Keratinocyte (primary cell): ENCODE results near the gene DUT. TPM values are rescaled to one million over a fixed set of nuclear protein-coding genes. Genes with fewer than 3 reads are reported as not detected.
A peak's percentile ranks its signal among the peaks of the same experiment; 100 is the strongest.

Source experiments
- DNase-seq: peaks from one replicate; pipeline ENCODE4 v3.0.0-alpha.2; 2011; ENCODE audit warnings: low read depth, missing footprints, low spot score
- FAIRE-seq: peaks from 2 replicates; lab custom pipeline; 2011; peaks lifted over from hg19 to GRCh38; lab: Jason Lieb, UNC
- H2AFZ ChIP-seq: 2 replicates; pipeline ENCODE4 v1.6.0; 2012; ENCODE audit warnings: low read length, control low read depth, inconsistent platforms; ENCODE audit not compliant: control insufficient read depth
- H3K27ac ChIP-seq: 2 replicates; pipeline ENCODE4 v1.5.1; 2011; ENCODE audit warnings: low read length; ENCODE audit not compliant: control insufficient read depth, insufficient read depth
- H3K27me3 ChIP-seq: 3 replicates; pipeline ENCODE4 v1.6.0; 2011; ENCODE audit warnings: low read length; ENCODE audit not compliant: control insufficient read depth, insufficient read depth; ENCODE audit errors: extremely low read depth
- H3K36me3 ChIP-seq, 2 experiments: 2 replicates in 1 of 2; 3 replicates in 1 of 2; pipeline ENCODE4 v1.5.1; 2011; ENCODE audit warnings: low read length in 2 of 2, mild to moderate bottlenecking in 1 of 2; ENCODE audit not compliant: control insufficient read depth in 2 of 2, insufficient read depth in 2 of 2; ENCODE audit errors: extremely low read depth in 1 of 2
- H3K4me1 ChIP-seq: 3 replicates; pipeline ENCODE4 v1.5.1; 2011; ENCODE audit warnings: low read length; ENCODE audit not compliant: control insufficient read depth, insufficient read depth; ENCODE audit errors: extremely low read depth
- H3K4me2 ChIP-seq: 3 replicates; pipeline ENCODE4 v1.6.0; 2011; ENCODE audit warnings: low read depth, low read length; ENCODE audit not compliant: control insufficient read depth, insufficient read depth; ENCODE audit errors: extremely low read depth
- H3K4me3 ChIP-seq, 3 experiments: fragments of 200-600 bp in 1 of 3; sonication (generic) in 1 of 3; 2 replicates in 2 of 3; 3 replicates in 1 of 3; pipeline ENCODE4 v1.5.1; 2011 to 2016; ENCODE audit warnings: low read length in 3 of 3, mild to moderate bottlenecking in 3 of 3, control low read depth in 2 of 3, inconsistent platforms in 1 of 3, low read depth in 1 of 3, mixed read lengths in 1 of 3, mixed run types in 1 of 3, moderate library complexity in 1 of 3; ENCODE audit not compliant: control insufficient read depth in 2 of 3, insufficient read depth in 2 of 3; ENCODE audit errors: extremely low read depth in 1 of 3
- H3K79me2 ChIP-seq: 2 replicates; pipeline ENCODE4 v1.6.0; 2012; ENCODE audit warnings: low read length; ENCODE audit not compliant: control insufficient read depth, insufficient read depth
- H3K9ac ChIP-seq: 3 replicates; pipeline ENCODE4 v1.6.0; 2011; ENCODE audit warnings: low read length; ENCODE audit not compliant: control insufficient read depth, insufficient read depth; ENCODE audit errors: extremely low read depth
- H3K9me1 ChIP-seq: 3 replicates; pipeline ENCODE4 v1.6.0; 2011; ENCODE audit warnings: low read length; ENCODE audit not compliant: control insufficient read depth, insufficient read depth; ENCODE audit errors: extremely low read depth
- H3K9me3 ChIP-seq: 2 replicates; pipeline ENCODE4 v1.5.1; 2012; ENCODE audit warnings: low read depth, low read length; ENCODE audit not compliant: control insufficient read depth
- H4K20me1 ChIP-seq: 3 replicates; pipeline ENCODE4 v1.6.0; 2011; ENCODE audit warnings: low read length; ENCODE audit not compliant: control insufficient read depth, insufficient read depth; ENCODE audit errors: extremely low read depth
- EZH2 ChIP-seq: IDR thresholded peaks from one replicate; pipeline ENCODE4 v1.6.1; 2012; ENCODE audit warnings: inconsistent platforms, mild to moderate bottlenecking, low read length, moderate library complexity
- dilution Hi-C: fragments of 300-500 bp; cut with MboI; formaldehyde crosslinking; loops from one replicate; pipeline ENCODE4 v1.7.0; 2020; ENCODE audit warnings: low sequenced_read_pairs; ENCODE audit not compliant: extremely low pct_ligation_motif_present
- polyA plus RNA-seq, 5 experiments: library from polyadenylated mRNA; depleted of rRNA in 3 of 5; stranded (reverse) in 3 of 5; stranded (forward) in 1 of 5; unstranded in 1 of 5; fragments of >200 nt; gene quantifications; 1 replicate in 1 of 5; 2 replicates in 3 of 5; 3 replicates in 1 of 5; pipeline versions ENCODE4 v1.2.1 to v1.2.3, GENCODE V29; 2011 to 2012; ENCODE audit warnings: missing spikeins in 2 of 5, low read depth in 1 of 5, low replicate concordance in 1 of 5
- small RNA-seq, 3 experiments: library from RNA; depleted of rRNA; stranded (forward); fragments of <200 nt; gene quantifications; one replicate each; pipeline ENCODE3, GENCODE V24; 2012; ENCODE audit warnings: low read depth in 3 of 3, low replicate concordance in 1 of 3; ENCODE audit not compliant: insufficient read length in 3 of 3
- TF ChIP-seq, protein P1 (sequence below), 3 experiments: IDR thresholded peaks in 1 of 3; conservative IDR thresholded peaks in 1 of 3; optimal IDR thresholded peaks in 1 of 3; 2 replicates in 2 of 3; 3 replicates in 1 of 3; pipeline versions ENCODE3 to v1.5.1; 2011; ENCODE audit warnings: low read length in 3 of 3, mild to moderate bottlenecking in 3 of 3, moderate library complexity in 2 of 3, control low read depth in 1 of 3, inconsistent platforms in 1 of 3; ENCODE audit not compliant: insufficient read depth in 2 of 3; ENCODE audit errors: extremely low read depth in 1 of 3

Gene DUT
- polyA plus RNA-seq, 1 donor (not counting 4 experiments of a cell fraction or from before 2014, with no cell fraction given), result 79.8 TPM

DNA sequence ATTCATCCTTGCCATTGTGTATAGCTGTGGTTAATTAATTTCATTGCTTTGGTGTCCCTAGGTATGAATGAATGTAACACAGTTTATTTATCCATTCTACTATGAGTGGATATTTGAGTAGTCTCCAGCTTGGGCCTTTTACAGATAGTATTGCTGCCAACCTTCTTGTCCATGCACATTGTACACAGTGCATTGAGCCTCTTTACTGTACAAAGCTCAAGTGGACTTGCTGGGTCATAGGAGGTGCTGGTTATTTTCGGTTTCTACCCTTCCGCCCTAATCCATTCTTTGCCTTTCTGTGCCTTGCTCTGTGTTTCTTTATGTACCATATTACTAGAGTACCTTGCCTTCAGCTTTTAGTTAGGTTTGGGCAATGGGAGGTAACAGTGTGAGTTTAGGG is 60.7 kb downstream of the DUT start:
- Histone ChIP-seq H3K4me1 (peaks cover 37% of the 10 kb centered on the region), H3K27ac (no peak overlapping the region), H4K20me1 (no peaks in the 10 kb centered on the region), H3K9me3 (no peaks in the 10 kb centered on the region), H3K9me1 (no peaks in the 10 kb centered on the region), H3K4me2 (no peak overlapping the region), H3K79me2 (no peaks in the 10 kb centered on the region), H3K27me3 (no peaks in the 10 kb centered on the region), H3K36me3 (no peaks in the 10 kb centered on the region), H3K4me3 (no peak overlapping the region), H2AFZ (peak overlapping the region; percentile 46), H3K9ac (no peak overlapping the region)
- FAIRE-seq, result no peak
- dilution Hi-C loops, result no loop called here
- TF ChIP-seq, protein P1, sequence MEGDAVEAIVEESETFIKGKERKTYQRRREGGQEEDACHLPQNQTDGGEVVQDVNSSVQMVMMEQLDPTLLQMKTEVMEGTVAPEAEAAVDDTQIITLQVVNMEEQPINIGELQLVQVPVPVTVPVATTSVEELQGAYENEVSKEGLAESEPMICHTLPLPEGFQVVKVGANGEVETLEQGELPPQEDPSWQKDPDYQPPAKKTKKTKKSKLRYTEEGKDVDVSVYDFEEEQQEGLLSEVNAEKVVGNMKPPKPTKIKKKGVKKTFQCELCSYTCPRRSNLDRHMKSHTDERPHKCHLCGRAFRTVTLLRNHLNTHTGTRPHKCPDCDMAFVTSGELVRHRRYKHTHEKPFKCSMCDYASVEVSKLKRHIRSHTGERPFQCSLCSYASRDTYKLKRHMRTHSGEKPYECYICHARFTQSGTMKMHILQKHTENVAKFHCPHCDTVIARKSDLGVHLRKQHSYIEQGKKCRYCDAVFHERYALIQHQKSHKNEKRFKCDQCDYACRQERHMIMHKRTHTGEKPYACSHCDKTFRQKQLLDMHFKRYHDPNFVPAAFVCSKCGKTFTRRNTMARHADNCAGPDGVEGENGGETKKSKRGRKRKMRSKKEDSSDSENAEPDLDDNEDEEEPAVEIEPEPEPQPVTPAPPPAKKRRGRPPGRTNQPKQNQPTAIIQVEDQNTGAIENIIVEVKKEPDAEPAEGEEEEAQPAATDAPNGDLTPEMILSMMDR (optimal IDR thresholded peaks at IDR 0.05 in 1 of 3, IDR thresholded peaks at IDR 0.05 in 1 of 3, conservative IDR thresholded peaks at IDR 0.05 in 1 of 3; ENCODE audit: extremely low read depth in 1 of 3, insufficient read depth in 2 of 3, low read length in 3 of 3), result no peak
- no peak for TF ChIP-seq EZH2
- no peak for DNase-seq

DNA sequence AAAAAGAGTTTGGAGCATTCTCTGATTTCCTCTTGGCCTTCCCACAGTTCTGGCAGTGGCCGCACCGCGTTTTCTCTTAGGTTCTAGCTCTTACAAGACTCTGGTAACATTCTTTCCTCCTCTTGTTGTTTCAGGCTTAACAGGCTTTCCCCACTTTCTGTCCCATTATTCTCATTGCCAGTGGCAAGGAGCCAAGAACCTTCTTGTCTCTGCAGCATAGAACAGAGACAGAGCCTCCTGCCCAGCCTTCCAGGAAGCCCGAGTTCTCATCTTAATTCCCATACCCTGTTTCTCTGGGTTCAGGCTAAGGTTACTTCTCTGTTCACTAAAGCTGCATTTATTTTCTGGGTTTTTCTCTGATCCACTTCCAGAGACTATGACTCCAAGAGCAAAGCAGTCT is 61.1 kb downstream of the DUT start:
- H4K20me1 ChIP-seq, result no peaks in the 10 kb centered on the region
- H3K9me3 ChIP-seq, result no peaks in the 10 kb centered on the region
- TF ChIP-seq, protein P1 (optimal IDR thresholded peaks at IDR 0.05 in 1 of 3, IDR thresholded peaks at IDR 0.05 in 1 of 3, conservative IDR thresholded peaks at IDR 0.05 in 1 of 3; ENCODE audit: extremely low read depth in 1 of 3, insufficient read depth in 2 of 3, low read length in 3 of 3), result no peak
- no peak for TF ChIP-seq EZH2
- no peak for DNase-seq
- no peaks in the 10 kb centered on the region for H3K9me1 ChIP-seq
- H3K4me3 ChIP-seq, result no peak overlapping the region
- no peak overlapping the region for H3K27ac ChIP-seq
- no peaks in the 10 kb centered on the region for H3K27me3 ChIP-seq
- H2AFZ ChIP-seq, result peak overlapping the region; percentile 46
- no peaks in the 10 kb centered on the region for H3K36me3 ChIP-seq
- FAIRE-seq, result no peak
- H3K4me1 ChIP-seq, result peaks cover 37% of the 10 kb centered on the region
- H3K4me2 ChIP-seq, result no peak overlapping the region
- no peaks in the 10 kb centered on the region for H3K79me2 ChIP-seq
- no peak overlapping the region for H3K9ac ChIP-seq
- dilution Hi-C loops, result no loop called here

Small RNA genes lying within 50 kb of the gene (small RNA-seq; reads per million reads assigned to genes)
- gene RF00019, result 0 reads per million in 3 experiments

Other genes starting within 250 kb of the DUT start
- gene SLC24A5, start 210.4 kb upstream of the DUT start, polyA plus RNA-seq, result 0.04 TPM in 1 of 3 replicates, not detected in the others
- gene MYEF2, start 153.1 kb upstream of the DUT start, polyA plus RNA-seq, result 1.3 to 2.8 TPM (median 1.7 TPM) in 3 replicates
- not detected in 3 replicates for gene CTXN2, start 139.8 kb upstream of the DUT start, polyA plus RNA-seq
- gene SLC12A1, start 125.1 kb upstream of the DUT start, polyA plus RNA-seq, result not detected in 3 replicates